Heart left ventricle (tissue), 13 donors: ENCODE data around the gene SLCO3A1.

Experiments used
- CTCF ChIP-seq, 12 donors: fragments of 200-600 bp; sonication (generic) in 4 of 12; IDR thresholded peaks; one replicate each; pipeline versions ENCODE4 v1.5.0 to v1.8.0; 2018 to 2022; ENCODE audit warnings: antibody characterized with exemption in 12 of 12, mild to moderate bottlenecking in 5 of 12
- POLR2A ChIP-seq, 2 donors: fragments of 450-650 bp; IDR thresholded peaks; one replicate each; pipeline ENCODE4 v1.6.1; 2017; ENCODE audit warnings: antibody characterized with exemption in 2 of 2, mild to moderate bottlenecking in 2 of 2, moderate library complexity in 2 of 2
- donor health status: ischemic (EF 13 %, LVEDD 7.1; RV severe dilation, severe dysfunction).
- donor health status: DM: no; HTN: yes; CAD: no.
- donor health status: DM: no; HTN: no; CAD: no.
- donor health status: ischemic (EF 25% LVEDD 6.9; RV normal size, moderate dysfunction).
- donor health status: ischemic (EF 25% LVEDD 5.7; RV mildly dilated, moderate dysfunction).
- donor health status: ischemic (EF 35%, LVEDD 5.7; RV mildly dilated, moderate dysfunction).
- donor health status: nonischemic (EF 11% LVEDD 7.7; RV severe dilation, severe dysfunction).
- donor health status: DM: yes; HTN: yes; CAD: no.
- donor health status: PGD.
- donor health status: ischemic (EF 29% LVEDD 5.4; RV normal size, mild dysfunction).
- donor health status: nonischemic (EF 23%, LVEDD 6.1; RV moderate dilation, normal function).

- TF ChIP-seq CTCF (IDR thresholded peaks at IDR 0.05) (no peak), POLR2A (IDR thresholded peaks at IDR 0.05) (no peak)
Measured at GRCh38 chr15:92123962-92124656, 270.6 kb downstream of the SLCO3A1 start.
